K562 treated with DMSO at 1 percent for 4 hours (cell line): ENCODE results near the gene SPIN2A. TPM values are rescaled to one million over a fixed set of nuclear protein-coding genes. Genes with fewer than 3 reads are reported as not detected.

ENCODE experiments used
- total RNA-seq: library from RNA; unstranded; fragments of 300-600 nt; gene quantifications from 2 replicates; pipeline ENCODE4 v1.2.3, GENCODE V29; 2022; ENCODE audit not compliant: insufficient read depth

SPIN2A gene
- not detected in 2 replicates for total RNA-seq

DNA sequence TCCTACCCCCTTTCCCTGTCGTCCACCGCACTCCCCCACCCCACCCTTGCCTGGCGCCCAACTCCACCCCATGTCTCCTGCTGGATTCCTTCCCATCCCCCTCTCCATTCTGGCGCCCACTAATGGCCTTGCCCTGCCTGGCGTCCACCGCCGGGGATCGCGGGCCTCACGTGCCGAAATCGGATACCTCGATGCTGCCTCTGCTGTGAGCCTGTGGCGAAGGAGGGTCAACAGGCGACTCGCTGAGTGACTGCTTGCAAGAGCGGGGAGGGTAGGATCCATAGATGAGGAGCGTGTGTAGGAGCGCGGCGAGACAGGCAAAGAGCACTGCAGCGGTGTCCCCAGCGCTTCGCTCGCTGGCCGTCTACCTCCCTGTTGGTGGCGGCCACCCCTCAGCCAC lies at the start of gene SPIN2A:
TSS of gene SPIN2A (minus strand) at position 325 of the 400 bp plus-strand sequence. CDS start 800 bp downstream, outside the sequence.

DNA sequence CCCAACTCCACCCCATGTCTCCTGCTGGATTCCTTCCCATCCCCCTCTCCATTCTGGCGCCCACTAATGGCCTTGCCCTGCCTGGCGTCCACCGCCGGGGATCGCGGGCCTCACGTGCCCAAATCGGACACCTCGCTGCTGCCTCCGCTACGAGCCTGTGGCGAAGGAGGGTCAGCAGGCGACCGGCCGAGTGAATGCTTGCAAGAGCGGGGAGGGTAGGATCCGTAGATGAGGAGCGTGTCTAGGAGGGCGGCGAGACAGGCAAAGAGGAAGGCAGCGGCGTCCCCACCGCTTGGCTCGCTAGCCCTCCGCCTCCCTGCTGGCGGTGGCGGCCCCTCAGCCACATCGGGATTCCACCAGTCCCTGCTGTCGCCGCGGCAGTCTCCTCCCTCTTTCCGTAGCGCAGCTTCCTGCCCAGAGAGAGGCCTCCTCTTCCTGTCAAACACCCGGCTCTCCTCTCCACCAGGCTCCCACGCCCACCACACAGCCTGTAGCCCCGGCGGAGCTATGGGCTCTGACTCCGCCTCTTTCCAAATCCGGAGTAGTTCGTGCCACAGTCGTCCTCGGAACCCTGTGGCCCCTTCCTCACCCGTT lies 15.9 kb downstream of the SPIN2A start, which contains the start of gene SPIN2B:
TSS of gene SPIN2B (minus strand) at position 387 of the 594 bp plus-strand sequence.

Other genes with a start within 250 kb of the SPIN2A start
- 2.7 and 6.6 TPM in 2 replicates for gene SPIN3, start 141.9 kb downstream of the SPIN2A start, total RNA-seq
- gene SPIN2B, start 15.8 kb downstream of the SPIN2A start, total RNA-seq = 4.8 and 7.2 TPM in 2 replicates
- gene FAAH2, start 149.3 kb upstream of the SPIN2A start, total RNA-seq = 0.31 and 0.67 TPM in 2 replicates